ENCODE data around the gene CFAP99. TPM values are rescaled to one million over a fixed set of nuclear protein-coding genes. Genes with fewer than 3 reads are reported as not detected.

Gene CFAP99
- total RNA-seq, 3 donors from 2014 or later = 0.15 to 2.0 TPM; not detected in 1

DNA sequence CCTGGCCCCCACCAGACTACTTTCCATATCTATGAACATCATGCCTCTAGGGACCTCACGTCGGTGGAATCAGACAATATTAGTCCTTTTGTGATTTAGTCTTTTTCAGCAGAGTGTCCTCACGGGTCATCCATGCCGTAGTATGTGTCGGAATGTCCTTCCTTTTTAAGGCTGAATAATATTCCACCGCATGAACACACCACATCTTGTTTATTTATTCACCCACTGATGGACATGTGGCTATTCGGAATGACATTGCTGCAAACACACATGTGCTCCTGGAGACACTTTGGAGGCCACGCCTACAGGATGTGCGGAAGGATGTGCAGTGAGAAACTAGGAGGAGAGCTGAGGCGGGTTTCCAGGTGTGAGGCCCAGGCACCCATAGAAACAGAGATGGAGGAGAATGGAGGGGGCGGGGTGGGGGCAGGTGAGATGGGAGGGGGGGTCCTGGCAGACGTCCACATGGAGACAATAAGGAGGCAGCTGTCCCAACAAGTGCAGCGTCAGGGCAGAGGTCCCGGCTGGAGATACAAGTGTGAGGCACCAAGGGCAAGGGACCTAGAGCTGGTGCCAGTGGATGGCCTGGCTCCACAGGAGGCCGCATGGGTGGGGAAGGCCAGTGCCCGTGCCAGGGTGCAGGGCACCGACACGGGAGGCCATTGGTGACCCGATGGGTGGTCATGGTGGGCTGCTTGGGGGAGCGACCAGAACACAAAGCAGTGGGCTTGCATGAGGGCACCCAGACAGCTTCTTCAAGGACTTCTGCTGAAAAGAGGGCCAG is 21.0 kb upstream of the CFAP99 start:
- DNase-seq (ENCODE audit: low spot score in 2 of 2) = no peak
- Histone ChIP-seq H3K36me3 (no peaks in the 10 kb centered on the region), H3K4me3 (no peak overlapping the region), H3K27ac (no peak overlapping the region), H3K27me3 (no peaks in the 10 kb centered on the region), H3K4me1 (peaks cover 0 to 9% of the 10 kb centered on the region in 2 donors), H3K9me3 (no peaks in the 10 kb centered on the region)
- TF ChIP-seq POLR2A (IDR thresholded peaks at IDR 0.05) (no peak), POLR2AphosphoS5 (IDR thresholded peaks at IDR 0.05) (no peak)
- TF ChIP-seq, protein P1, sequence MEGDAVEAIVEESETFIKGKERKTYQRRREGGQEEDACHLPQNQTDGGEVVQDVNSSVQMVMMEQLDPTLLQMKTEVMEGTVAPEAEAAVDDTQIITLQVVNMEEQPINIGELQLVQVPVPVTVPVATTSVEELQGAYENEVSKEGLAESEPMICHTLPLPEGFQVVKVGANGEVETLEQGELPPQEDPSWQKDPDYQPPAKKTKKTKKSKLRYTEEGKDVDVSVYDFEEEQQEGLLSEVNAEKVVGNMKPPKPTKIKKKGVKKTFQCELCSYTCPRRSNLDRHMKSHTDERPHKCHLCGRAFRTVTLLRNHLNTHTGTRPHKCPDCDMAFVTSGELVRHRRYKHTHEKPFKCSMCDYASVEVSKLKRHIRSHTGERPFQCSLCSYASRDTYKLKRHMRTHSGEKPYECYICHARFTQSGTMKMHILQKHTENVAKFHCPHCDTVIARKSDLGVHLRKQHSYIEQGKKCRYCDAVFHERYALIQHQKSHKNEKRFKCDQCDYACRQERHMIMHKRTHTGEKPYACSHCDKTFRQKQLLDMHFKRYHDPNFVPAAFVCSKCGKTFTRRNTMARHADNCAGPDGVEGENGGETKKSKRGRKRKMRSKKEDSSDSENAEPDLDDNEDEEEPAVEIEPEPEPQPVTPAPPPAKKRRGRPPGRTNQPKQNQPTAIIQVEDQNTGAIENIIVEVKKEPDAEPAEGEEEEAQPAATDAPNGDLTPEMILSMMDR (IDR thresholded peaks at IDR 0.05) = no peak
- intact Hi-C loops (cut with DNase I; ENCODE audit: low total_unique reads) = no loop called here

DNA sequence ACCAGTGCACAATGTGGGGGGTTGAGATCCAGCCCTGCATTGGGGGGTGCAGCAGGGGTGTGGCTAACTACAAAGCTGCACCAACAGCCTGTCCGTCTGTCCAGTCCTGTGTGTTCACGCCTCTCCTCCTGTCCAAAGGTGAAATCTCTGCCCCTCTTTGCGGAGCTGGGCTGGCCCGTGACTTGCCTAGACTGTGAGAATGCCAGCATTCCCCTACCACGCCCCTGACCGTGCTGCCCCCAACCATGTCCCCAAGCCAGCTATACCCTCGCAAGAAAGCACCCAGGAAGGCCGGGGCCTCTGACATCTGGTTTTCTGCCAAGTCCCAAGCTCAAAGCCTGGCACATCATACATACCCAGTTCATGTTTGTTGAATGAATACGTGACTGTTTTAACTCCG is 19.5 kb upstream of the CFAP99 start:
- Histone ChIP-seq H3K9me3 (no peaks in the 10 kb centered on the region), H3K36me3 (no peaks in the 10 kb centered on the region), H3K4me1 (peaks cover 0 to 9% of the 10 kb centered on the region in 2 donors), H3K4me3 (no peak overlapping the region), H3K27ac (no peak overlapping the region), H3K27me3 (no peaks in the 10 kb centered on the region)
- DNase-seq (ENCODE audit: low spot score in 2 of 2) = no peak
- intact Hi-C loops (cut with DNase I; ENCODE audit: low total_unique reads) = no loop called here
- no peak for TF ChIP-seq POLR2A (IDR thresholded peaks at IDR 0.05)
- no peak for TF ChIP-seq POLR2AphosphoS5 (IDR thresholded peaks at IDR 0.05)
- TF ChIP-seq, protein P1 (IDR thresholded peaks at IDR 0.05) = no peak

DNA sequence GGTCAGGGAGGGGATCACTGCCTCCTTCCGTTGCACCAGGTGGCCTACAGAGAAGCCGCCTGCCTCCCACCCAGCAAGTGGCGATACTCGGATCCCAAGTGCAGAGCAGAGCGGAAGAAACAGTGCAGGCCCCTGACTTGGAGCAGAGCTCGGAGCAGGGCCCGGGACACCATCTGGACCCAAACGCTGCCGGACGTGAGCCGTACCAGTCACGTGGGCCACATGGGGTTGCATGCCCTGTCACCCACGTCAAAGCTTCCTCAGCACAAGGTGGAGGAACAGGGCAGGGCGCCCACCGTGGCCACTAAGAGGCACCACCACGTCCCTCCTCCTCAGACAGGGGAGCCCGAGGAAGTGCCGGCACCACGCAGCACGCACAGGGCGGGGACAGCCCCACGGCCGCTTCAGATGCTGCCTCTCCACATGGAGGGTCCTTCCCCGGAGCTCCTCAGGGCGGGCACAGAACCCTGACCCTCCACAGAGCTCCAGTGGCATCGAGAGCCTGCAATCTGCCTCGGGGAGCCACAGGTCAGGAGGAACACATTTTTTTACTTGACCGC is 19.0 kb upstream of the CFAP99 start:
- Histone ChIP-seq H3K9me3 (no peaks in the 10 kb centered on the region), H3K4me1 (peaks cover 0 to 9% of the 10 kb centered on the region in 2 donors), H3K36me3 (no peaks in the 10 kb centered on the region), H3K4me3 (no peak overlapping the region), H3K27ac (no peak overlapping the region), H3K27me3 (no peaks in the 10 kb centered on the region)
- no peak for TF ChIP-seq POLR2A (IDR thresholded peaks at IDR 0.05)
- TF ChIP-seq, protein P1 (IDR thresholded peaks at IDR 0.05) = no peak
- no peak for TF ChIP-seq POLR2AphosphoS5 (IDR thresholded peaks at IDR 0.05)
- no peak for DNase-seq (ENCODE audit: low spot score in 2 of 2)
- intact Hi-C loops (cut with DNase I; ENCODE audit: low total_unique reads) = loop anchor here (2.0 kb wide), 1 partner anchor 51 kb away; no protein-coding TSS in a partner anchor

DNA sequence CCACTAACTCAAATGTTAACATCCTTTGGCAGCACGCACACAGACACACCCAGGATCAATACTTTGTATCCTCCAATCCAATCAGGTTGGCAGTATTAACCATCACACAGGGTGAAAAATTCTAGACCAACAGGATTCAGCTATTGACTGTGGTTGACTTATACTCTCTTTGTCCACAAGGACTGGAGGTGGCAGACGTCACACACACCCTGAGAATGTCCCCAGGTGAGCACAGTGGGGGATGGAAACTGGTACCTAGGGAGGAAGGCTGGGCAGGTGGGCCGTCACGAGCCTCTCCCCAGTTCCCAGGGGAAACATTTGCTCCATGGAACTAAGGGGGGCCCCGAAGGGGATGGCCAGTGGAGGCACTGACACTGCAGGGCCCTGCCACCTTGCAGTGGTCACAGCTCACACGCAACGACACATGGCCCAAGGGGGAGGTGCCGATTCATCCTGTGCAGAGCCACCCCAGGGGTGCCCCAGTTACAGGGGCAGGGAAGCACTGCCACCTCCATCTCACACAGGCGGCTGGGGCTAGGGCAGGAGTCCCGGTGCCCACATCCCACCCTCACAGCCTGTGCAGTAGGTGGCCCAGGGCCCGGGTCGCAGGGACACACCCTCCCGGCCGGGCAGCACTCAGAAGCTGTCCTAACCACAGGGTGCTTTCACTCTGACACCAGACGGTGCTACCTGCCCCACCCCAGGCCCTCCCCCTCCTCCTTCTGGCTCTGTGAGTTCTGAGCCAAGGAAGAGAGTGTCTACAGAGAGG is 17.7 kb upstream of the CFAP99 start:
- peaks cover 0 to 9% of the 10 kb centered on the region in 2 donors for H3K4me1 ChIP-seq
- H3K4me3 ChIP-seq = peak overlapping the region in 1 of 3 donors; percentile 40
- intact Hi-C loops (cut with DNase I; ENCODE audit: low total_unique reads) = loop anchor here (2.0 kb wide), 1 partner anchor 52 kb away; no protein-coding TSS in a partner anchor
- no peak for DNase-seq (ENCODE audit: low spot score in 2 of 2)
- H3K36me3 ChIP-seq = no peaks in the 10 kb centered on the region
- no peaks in the 10 kb centered on the region for H3K9me3 ChIP-seq
- H3K27ac ChIP-seq = no peak overlapping the region
- TF ChIP-seq POLR2A (IDR thresholded peaks at IDR 0.05) = no peak
- TF ChIP-seq POLR2AphosphoS5 (IDR thresholded peaks at IDR 0.05) = no peak
- TF ChIP-seq, protein P1 (IDR thresholded peaks at IDR 0.05) = no peak
- H3K27me3 ChIP-seq = no peaks in the 10 kb centered on the region

Measured in breast epithelium (tissue), 4 donors.